VCaP (cell line): ENCODE data around the gene FNIP2.

Experiments
- H3K27ac ChIP-seq: fragments of 450-650 bp; 2 replicates; pipeline ENCODE4 v1.5.1; 2017
- TF ChIP-seq, protein P1 (sequence below): fragments of 450-650 bp; conservative IDR thresholded peaks from 2 replicates; pipeline ENCODE4 v1.5.1; 2017; ENCODE audit warnings: mild to moderate bottlenecking, moderate library complexity

FNIP2 gene

GRCh38 chr4:158933236-158933635, 164.4 kb downstream of the FNIP2 start:
- no peak overlapping the region for H3K27ac ChIP-seq
- TF ChIP-seq, protein P1, sequence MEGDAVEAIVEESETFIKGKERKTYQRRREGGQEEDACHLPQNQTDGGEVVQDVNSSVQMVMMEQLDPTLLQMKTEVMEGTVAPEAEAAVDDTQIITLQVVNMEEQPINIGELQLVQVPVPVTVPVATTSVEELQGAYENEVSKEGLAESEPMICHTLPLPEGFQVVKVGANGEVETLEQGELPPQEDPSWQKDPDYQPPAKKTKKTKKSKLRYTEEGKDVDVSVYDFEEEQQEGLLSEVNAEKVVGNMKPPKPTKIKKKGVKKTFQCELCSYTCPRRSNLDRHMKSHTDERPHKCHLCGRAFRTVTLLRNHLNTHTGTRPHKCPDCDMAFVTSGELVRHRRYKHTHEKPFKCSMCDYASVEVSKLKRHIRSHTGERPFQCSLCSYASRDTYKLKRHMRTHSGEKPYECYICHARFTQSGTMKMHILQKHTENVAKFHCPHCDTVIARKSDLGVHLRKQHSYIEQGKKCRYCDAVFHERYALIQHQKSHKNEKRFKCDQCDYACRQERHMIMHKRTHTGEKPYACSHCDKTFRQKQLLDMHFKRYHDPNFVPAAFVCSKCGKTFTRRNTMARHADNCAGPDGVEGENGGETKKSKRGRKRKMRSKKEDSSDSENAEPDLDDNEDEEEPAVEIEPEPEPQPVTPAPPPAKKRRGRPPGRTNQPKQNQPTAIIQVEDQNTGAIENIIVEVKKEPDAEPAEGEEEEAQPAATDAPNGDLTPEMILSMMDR = no peak

- no peak overlapping the region for H3K27ac ChIP-seq
- TF ChIP-seq, protein P1 = no peak
Measured at GRCh38 chr4:158934996-158935669, 166.3 kb downstream of the FNIP2 start.

DNA sequence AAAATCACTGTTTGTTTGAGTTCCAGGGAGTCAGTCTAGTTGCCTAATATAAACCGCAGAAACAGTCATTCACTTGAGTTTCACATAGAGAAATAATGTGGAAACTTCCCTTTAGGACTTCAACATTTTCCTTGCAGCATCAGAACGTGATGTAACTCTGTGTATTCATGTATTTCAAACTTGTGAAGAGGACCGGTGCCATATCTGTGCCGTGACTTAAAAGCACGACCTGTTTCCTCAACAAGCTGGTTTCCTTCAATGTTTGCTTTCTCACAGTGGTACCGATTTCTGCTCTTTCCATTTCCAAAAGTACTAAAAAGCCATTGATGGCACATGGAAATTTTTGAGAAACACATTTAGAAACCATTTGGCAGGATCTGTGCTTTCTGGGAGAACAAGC, 167.4 kb downstream of the FNIP2 start:
- TF ChIP-seq, protein P1 = no peak

GRCh38 chr4:158938220-158939044, 169.6 kb downstream of the FNIP2 start:
- no peak overlapping the region for H3K27ac ChIP-seq
- TF ChIP-seq, protein P1 = no peak

More for the DNA sequence above, 167.4 kb downstream of the FNIP2 start:
- H3K27ac ChIP-seq = no peak overlapping the region

GRCh38 chr4:158940271-158940670, 171.4 kb downstream of the FNIP2 start:
- no peak overlapping the region for H3K27ac ChIP-seq
- TF ChIP-seq, protein P1 = no peak

DNA sequence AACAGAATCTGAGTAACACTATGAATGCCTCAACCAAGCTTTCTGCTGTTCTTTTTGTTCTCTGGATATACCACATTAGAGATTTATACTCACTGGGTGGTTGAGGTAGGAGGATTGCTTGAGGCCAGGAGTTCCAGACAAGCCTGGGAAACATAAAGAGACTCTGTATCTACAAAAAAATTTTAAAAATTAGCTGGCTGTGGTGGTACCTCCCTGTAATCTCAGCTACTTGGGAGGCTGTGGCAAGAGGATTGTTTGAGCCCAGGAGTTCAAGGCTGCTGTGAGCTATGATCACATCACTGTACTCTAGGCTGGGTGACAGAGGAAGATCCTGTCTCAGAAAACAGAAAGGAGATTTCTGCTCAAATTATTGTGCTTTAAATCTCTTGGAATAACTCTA, 172.5 kb downstream of the FNIP2 start:
- TF ChIP-seq, protein P1 = no peak
- H3K27ac ChIP-seq = no peak overlapping the region

DNA sequence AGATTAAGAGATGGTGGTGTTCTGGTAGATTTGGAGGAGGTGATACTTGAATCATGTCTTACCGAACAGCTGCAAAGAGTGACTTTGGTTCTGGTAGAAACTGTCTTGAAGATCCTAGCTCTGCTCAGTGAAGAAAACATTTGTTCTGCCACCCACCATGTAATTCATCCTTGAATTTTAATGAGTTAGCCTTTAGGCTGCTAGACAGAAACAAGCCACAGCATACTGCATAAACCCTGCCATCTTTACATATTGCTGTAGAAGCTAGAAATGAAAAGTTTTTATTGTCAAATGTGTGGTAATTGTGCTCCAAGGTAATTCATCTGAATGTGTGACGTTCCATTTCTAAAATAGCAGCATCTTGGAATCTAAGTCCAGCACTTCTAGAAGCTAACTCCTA, 173.1 kb downstream of the FNIP2 start:
- TF ChIP-seq, protein P1 = no peak
- no peak overlapping the region for H3K27ac ChIP-seq
